H1 (cell line): Measurements from ENCODE around the gene RTN4IP1. TPM values are rescaled to one million over a fixed set of nuclear protein-coding genes. Genes with fewer than 3 reads are reported as not detected.
A peak's percentile ranks its signal among the peaks of the same experiment; 100 is the strongest.

ENCODE experiments used
- ASH2L ChIP-seq: fragments of 200-600, 300-600 bp; sonication (generic); IDR thresholded peaks from one replicate; pipeline ENCODE4 v1.7.1; 2017; ENCODE audit warnings: low read length
- ATF2 ChIP-seq: IDR thresholded peaks from 2 replicates; pipeline ENCODE4 v1.6.1; 2012; ENCODE audit warnings: low read length, inconsistent platforms
- BACH1 ChIP-seq: IDR thresholded peaks from 2 replicates; pipeline ENCODE4 v1.6.1; 2012; ENCODE audit warnings: low read length, improper control_type of control experiment
- BCL11A ChIP-seq, 2 experiments: IDR thresholded peaks; one replicate each; pipeline ENCODE4 v1.6.1; 2011; ENCODE audit warnings: low read depth in 2 of 2, low read length in 2 of 2, mild to moderate bottlenecking in 2 of 2
- BRCA1 ChIP-seq: IDR thresholded peaks from 2 replicates; pipeline ENCODE4 v1.6.1; 2012; ENCODE audit warnings: low read depth, low read length, improper control_type of control experiment
- CTCF ChIP-seq, 3 experiments: IDR thresholded peaks; 1 replicate in 2 of 3; 2 replicates in 1 of 3; pipeline versions ENCODE4 v1.5.1 to v1.6.1; 2011; ENCODE audit warnings: low read length in 3 of 3, mild to moderate bottlenecking in 3 of 3, inconsistent platforms in 2 of 3, low read depth in 1 of 3, moderate library complexity in 1 of 3; ENCODE audit not compliant: insufficient read depth in 1 of 3; ENCODE audit errors: control extremely low read depth in 1 of 3
- E2F6 ChIP-seq: IDR thresholded peaks from 2 replicates; pipeline ENCODE4 v1.6.1; 2012; ENCODE audit warnings: inconsistent platforms
- EZH2 ChIP-seq: fragments of 200-600 bp; sonication (generic); IDR thresholded peaks from 2 replicates; pipeline ENCODE4 v1.7.1; 2012; ENCODE audit warnings: low read depth, mild to moderate bottlenecking, moderate library complexity, low read length, inconsistent platforms; ENCODE audit not compliant: severe bottlenecking
- HDAC6 ChIP-seq: IDR thresholded peaks from one replicate; pipeline ENCODE4 v1.7.1; 2012; ENCODE audit warnings: low read depth, mild to moderate bottlenecking, inconsistent platforms, low read length, moderate library complexity
- KDM4A ChIP-seq: IDR thresholded peaks from one replicate; pipeline ENCODE4 v1.7.1; 2012; ENCODE audit warnings: low read depth, mild to moderate bottlenecking, moderate library complexity, low read length, inconsistent platforms; ENCODE audit not compliant: severe bottlenecking
- MAFK ChIP-seq: IDR thresholded peaks from 2 replicates; pipeline ENCODE4 v1.6.1; 2012; ENCODE audit warnings: low read depth, mild to moderate bottlenecking, improper control_type of control experiment, low read length
- NRF1 ChIP-seq: IDR thresholded peaks from 2 replicates; pipeline ENCODE4 v1.6.1; 2011; ENCODE audit warnings: mild to moderate bottlenecking, low read depth, low read length, improper control_type of control experiment
- PHF8 ChIP-seq: fragments of 200-600 bp; sonication (generic); conservative IDR thresholded peaks from 2 replicates; pipeline ENCODE4 v1.7.1; 2012; ENCODE audit warnings: low read depth, mild to moderate bottlenecking, inconsistent platforms, low read length, moderate library complexity
- POLR2AphosphoS5 ChIP-seq: IDR thresholded peaks from 2 replicates; pipeline ENCODE4 v1.6.1; 2011; ENCODE audit warnings: low read depth, low read length
- RNF2 ChIP-seq: fragments of 200-900, 300-1000 bp; sonication (generic); IDR thresholded peaks from 2 replicates; pipeline ENCODE4 v1.7.1; 2016; ENCODE audit warnings: borderline replicate concordance, low read depth, mild to moderate bottlenecking, antibody characterized with exemption, low read length; ENCODE audit not compliant: poor library complexity, severe bottlenecking; ENCODE audit errors: missing control alignments
- RXRA ChIP-seq: IDR thresholded peaks from 2 replicates; pipeline ENCODE4 v1.6.1; 2011; ENCODE audit warnings: low read depth, mild to moderate bottlenecking, low read length, moderate library complexity; ENCODE audit not compliant: insufficient read depth
- SIRT6 ChIP-seq: IDR thresholded peaks from one replicate; pipeline ENCODE4 v1.7.1; 2012; ENCODE audit warnings: low read length, inconsistent platforms
- SIX5 ChIP-seq: IDR thresholded peaks from 2 replicates; pipeline ENCODE4 v1.6.1; 2011; ENCODE audit warnings: mild to moderate bottlenecking, low read depth, low read length
- ZNF274 ChIP-seq: IDR thresholded peaks from 2 replicates; pipeline ENCODE4 v1.7.0; 2012; ENCODE audit warnings: low read length, borderline replicate concordance; ENCODE audit errors: extremely low read depth
- polyA plus RNA-seq, 7 experiments: library from polyadenylated mRNA; depleted of rRNA in 3 of 7; stranded (reverse) in 5 of 7; unstranded in 2 of 7; fragments of >200 nt in 5 of 7; fragments of 200-250 nt in 2 of 7; gene quantifications; 1 replicate in 5 of 7; 2 replicates in 1 of 7; 4 replicates in 1 of 7; pipeline versions ENCODE4 v1.2.1 to v1.2.3, GENCODE V29; 2011 to 2013; ENCODE audit warnings: missing spikeins in 2 of 7, mixed read lengths in 2 of 7
- total RNA-seq: library from RNA; stranded (reverse); fragmentation: NEBNext Ultra II Directional; extraction: Animal tissue kit (Norgen Biotek cat#: 25700); gene quantifications from 2 replicates; pipeline ENCODE4 v1.2.1, GENCODE V29; 2021

The RTN4IP1 gene
- total and polyA plus RNA-seq, 2 of the 8 experiments (the other 6 are each of a cell fraction or from before 2014, with no cell fraction given): 14.6 to 19.5 TPM

GRCh38 chr6:106629103-106629858, at the start of gene RTN4IP1, which contains the start of gene QRSL1 (continued):
- TF ChIP-seq CTCF (IDR thresholded peaks at IDR 0.05; ENCODE audit: control extremely low read depth in 1 of 3, insufficient read depth in 1 of 3, low read depth in 1 of 3, low read length in 3 of 3) (no peak), PHF8 (peak; percentile 81), ZNF274 (no peak), BACH1 (no peak), NRF1 (no peak), ATF2 (no peak), RNF2 (no peak), E2F6 (0 out of 2 replicates have a peak, but pooled peaks have one; percentile 31), MAFK (no peak), ASH2L (peak; percentile 100), BRCA1 (no peak), KDM4A (peak; percentile 29), EZH2 (no peak), RXRA (no peak), HDAC6 (no peak), BCL11A (IDR thresholded peaks at IDR 0.05; ENCODE audit: low read depth in 2 of 2, low read length in 2 of 2) (no peak), SIRT6 (no peak), SIX5 (peak; percentile 5; the same call in 1 of the 2 replicates), POLR2AphosphoS5 (no peak; the same call in none of the 2 replicates)
